T47D (cell line): Measurements from ENCODE around the gene ZBTB25.

ENCODE experiments used
- DNase-seq, 2 experiments: peaks; one replicate each; pipeline versions ENCODE4 v3.0.0 to v3.0.0-alpha.2; 2011 to 2012; ENCODE audit warnings: low read depth in 1 of 2, low spot score in 1 of 2
- JUND ChIP-seq: IDR thresholded peaks from 2 replicates; pipeline ENCODE4 v1.6.1; 2012; ENCODE audit warnings: low read depth
- in situ Hi-C: cut with HindIII; loops from 2 replicates; pipeline ENCODE4 v1.10.0; 2016; ENCODE audit warnings: low sequenced_read_pairs, low pct_unique_long_range_greater_than_20kb

The ZBTB25 gene

DNA sequence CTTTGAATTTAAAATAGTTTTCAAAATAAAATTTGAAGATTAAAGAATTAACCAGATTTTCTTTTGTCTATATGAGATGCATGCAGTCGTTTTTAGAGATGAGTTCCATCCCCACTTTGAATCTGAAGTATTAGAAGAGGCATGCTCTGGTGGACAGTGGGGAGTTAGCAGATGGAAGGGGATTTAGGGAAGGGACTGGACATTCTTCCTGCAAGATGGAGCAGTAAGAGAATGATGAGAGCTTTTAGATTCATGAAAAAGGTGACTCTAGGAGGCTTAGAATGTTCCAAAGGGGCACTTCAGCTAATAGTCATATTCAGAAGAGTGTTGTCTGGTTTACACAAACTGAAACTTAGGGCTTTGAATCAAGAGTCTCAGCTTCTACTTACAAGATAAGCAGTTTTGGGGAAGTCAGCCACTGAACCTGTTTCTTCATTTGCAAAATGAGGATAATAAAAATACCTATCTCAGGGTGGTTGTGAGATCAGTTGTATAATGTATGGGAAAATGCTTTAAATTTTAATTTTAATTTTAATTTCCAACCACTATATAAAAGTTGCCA lies 4.7 kb upstream of the ZBTB25 start:
- no peak for TF ChIP-seq JUND
- DNase-seq, result no peak
- in situ Hi-C loops, result no loop called here

DNA sequence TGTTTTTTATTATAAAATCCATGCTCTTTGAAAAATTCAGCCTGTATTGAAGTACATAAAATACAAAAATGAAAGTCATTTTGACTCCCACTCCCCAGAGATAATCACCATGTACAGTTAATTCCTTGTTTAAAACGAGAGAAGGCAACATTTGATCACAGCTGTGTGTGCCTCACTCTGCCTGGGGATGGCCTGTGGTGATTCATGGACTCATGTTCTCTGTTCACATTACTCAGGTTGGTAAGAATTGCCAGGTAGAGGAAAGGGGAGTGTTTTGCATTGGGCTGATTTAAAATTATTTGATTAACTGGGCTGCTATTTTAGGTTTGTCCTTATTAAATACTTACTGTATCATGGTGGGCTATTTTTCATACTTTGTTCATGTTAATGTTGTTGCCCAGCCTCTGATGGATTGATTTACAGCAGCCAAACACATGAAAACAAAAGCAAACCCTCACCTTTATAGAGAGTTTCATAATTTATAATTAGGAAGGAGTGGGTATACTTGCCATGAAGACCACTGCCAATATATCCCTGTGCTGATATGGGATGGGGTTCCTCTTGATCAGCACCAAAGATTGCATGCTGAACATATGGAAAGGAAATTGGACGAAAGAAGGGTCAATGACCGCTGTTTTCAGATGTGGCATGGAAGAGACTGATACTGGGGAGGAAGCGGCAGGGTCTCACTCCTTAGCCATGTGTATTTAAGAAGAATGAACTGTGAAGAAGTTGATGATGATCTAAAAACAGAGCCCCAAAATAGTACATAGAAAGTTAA lies 3.9 kb upstream of the ZBTB25 start:
- TF ChIP-seq JUND, result no peak
- in situ Hi-C loops, result no loop called here
- no peak for DNase-seq

- DNase-seq, result no peak
- no peak for TF ChIP-seq JUND
- in situ Hi-C loops, result no loop called here
These were observed 3.1 kb upstream of the ZBTB25 start for GRCh38 chr14:64506721-64507120.

- in situ Hi-C loops, result no loop called here
- DNase-seq, result peak; percentile 71 to 94
- no peak for TF ChIP-seq JUND
These were observed 1.5 kb upstream of the ZBTB25 start for GRCh38 chr14:64504897-64505794.

DNA sequence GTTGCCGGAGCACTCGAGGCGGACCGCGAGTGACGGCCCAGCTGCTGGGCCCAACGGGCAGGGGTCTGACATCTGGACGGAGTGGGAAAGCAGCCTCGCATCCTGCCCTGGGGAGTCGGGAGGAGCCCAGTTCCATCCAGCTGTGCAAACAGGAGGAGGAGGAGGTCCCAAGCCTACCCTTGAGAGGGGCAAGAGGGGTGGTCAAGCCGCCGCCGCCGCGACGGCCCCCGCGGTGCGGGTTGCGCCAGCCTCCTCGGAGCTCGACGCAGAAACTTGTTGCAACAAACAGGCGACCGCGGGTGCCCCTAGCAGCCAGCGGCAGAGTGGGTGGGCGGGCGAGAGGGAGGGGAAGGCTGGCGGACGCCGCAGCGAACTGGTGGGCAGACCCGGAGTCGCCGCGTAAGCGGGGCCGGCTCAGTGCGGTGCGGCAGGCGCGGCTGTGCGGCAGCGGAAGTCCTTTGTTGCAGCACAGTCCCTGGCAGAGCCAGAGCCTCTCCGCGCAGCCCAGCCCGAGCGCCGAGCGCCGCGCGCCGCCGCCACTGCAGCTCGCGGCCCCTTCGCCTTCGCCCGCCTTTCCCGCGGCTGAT lies 765 bp upstream of the ZBTB25 start, which contains the start of gene ZBTB1:
Gene ZBTB1, plus strand, starts transcription at position 461 of the 587 bp plus-strand sequence. CDS start 16,735 bp downstream, outside the sequence.
- DNase-seq, result peak; percentile 66 to 86
- in situ Hi-C loops, result no loop called here
- TF ChIP-seq JUND, result no peak

DNA sequence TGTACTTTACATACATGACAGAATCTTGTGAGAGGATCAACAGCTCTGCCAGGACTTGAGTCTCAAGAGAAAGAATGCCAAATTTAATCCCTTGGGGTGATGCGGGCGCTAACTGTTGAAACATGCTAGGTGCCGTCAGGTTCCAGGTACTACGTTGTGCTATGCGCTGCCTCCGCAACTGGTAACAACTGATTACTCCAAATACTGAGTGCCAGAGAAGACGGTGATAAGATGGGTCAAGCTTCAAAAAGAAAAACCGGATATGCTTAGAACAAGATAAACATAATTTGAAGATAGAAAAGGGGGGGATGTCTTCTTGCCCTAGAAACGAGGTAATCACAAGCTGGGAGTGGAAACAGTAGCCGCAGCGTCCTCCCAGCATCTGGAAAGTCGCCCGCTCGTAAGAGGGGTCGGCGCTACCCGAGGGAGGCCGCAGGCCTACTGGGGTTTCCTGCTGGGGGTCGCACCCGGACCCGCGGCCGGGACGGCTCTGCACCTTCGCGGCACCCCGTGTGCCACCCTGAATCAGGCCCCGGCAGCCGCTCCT lies 678 bp downstream of the ZBTB25 start:
- DNase-seq, result peak in 1 of 2 experiments; percentile 52
- in situ Hi-C loops, result no loop called here
- no peak for TF ChIP-seq JUND

GRCh38 chr14:64502456-64502855 lies 1.2 kb downstream of the ZBTB25 start:
- TF ChIP-seq JUND, result no peak
- no peak for DNase-seq
- in situ Hi-C loops, result no loop called here

DNA sequence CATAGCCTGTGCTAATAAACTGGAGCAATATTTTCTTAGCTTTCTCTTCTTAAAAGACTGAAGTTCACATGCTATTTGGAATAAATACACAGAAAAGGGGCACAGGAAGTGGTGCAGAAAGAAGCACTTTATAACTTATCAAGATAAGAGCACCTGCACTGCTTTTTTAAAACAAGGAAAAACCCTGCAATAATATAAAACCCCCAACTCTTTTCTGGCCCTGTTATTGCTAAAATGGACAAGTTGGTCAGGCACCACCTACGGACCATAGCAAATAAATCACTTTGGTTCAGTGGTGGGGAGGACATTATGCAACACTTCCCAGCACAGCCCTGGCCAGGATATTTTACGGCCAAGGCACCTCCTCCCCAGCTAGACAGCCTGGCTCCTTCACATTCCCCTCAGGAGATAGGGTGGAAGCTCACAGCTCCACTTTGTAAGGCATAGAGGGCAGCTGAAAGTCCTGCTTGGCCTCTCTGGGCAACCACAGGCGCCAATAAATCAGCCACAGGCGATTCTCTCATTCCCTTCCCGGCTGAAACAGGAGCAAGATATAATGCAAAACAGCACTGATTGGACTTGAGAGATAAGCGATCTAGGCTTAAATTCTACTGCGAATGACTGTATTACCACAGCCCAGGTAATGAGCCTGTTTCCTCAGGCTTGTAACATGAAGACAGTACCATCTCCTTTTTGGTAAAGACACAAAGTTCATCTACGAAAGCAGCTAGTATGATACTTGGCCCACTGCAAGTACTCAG lies 2.0 kb downstream of the ZBTB25 start:
- in situ Hi-C loops, result no loop called here
- peak in 1 of 2 experiments; percentile 61 for DNase-seq
- TF ChIP-seq JUND, result no peak

- no peak for TF ChIP-seq JUND
- DNase-seq, result no peak
- in situ Hi-C loops, result no loop called here
These were observed 3.5 kb downstream of the ZBTB25 start for GRCh38 chr14:64500088-64500487.

DNA sequence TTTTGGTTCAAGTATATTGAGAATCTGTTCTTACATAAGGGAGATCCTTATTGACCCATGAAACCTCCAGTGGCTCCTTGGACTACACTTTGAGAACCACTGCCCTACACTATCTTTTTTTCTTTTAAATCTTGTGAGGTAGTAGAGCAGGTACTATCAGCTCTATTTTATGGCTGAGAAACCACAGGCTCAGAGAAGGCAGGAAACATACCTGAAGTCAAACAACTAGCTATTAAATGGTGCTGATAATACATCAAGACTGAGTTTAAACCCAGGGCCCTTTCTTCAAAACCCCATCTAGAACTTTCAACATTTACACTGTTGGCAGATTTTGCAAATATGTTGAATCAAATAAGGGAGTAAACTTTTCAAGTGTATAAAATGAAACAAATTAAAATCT lies 6.9 kb downstream of the ZBTB25 start:
- in situ Hi-C loops, result no loop called here
- no peak for DNase-seq
- no peak for TF ChIP-seq JUND

DNA sequence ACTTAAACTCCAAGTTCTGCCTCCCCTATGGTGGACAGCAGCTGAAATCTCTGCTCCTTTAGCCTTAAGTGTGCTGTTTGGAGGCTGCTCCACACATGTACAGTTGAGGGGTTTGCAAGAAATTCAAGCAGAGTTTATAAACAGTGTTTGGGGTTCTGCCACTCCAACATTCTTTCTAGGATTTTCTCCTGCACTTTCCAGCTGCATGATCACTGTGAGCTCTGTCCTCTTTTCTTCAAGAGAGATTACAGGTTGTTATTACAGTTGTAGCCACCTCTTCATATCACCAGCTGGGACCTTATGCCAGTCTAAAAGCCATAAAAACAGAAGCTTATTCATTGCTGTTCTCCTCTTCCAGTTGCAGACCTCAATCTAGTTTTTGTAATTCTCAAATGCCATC lies 8.4 kb downstream of the ZBTB25 start:
- in situ Hi-C loops, result no loop called here

GRCh38 chr14:64493455-64493854 lies 10.2 kb downstream of the ZBTB25 start:
- DNase-seq, result no peak
- in situ Hi-C loops, result no loop called here
- no peak for TF ChIP-seq JUND

More for the DNA sequence above, 8.4 kb downstream of the ZBTB25 start:
- DNase-seq, result no peak
- TF ChIP-seq JUND, result no peak
